WTC11 (cell line): ENCODE data around the gene FAM89B. TPM values are rescaled to one million over a fixed set of nuclear protein-coding genes. Genes with fewer than 3 reads are reported as not detected.

Experiments
- ATAC-seq: fragments of 200-7000 bp; cut with Tn5 transposase; 2 replicates; pipeline ENCODE4 v1.10.0; 2021; ENCODE audit warnings: mild to moderate bottlenecking, moderate library complexity
- CTCF ChIA-PET: fragments of 300-600 bp; sonication (Branson Sonifier 250); formaldehyde crosslinking; loops from one replicate; lab custom pipeline; 2021; ENCODE audit warnings: antibody characterized with exemption; lab: Charles Lee
- POLR2A ChIA-PET: fragments of 350-600 bp; sonication (Branson Sonifier 250); formaldehyde crosslinking; loops from one replicate; lab custom pipeline; 2021; ENCODE audit warnings: antibody characterized with exemption; lab: Charles Lee
- DNase-seq: peaks from one replicate; pipeline ENCODE4 v3.0.0; 2021; ENCODE audit warnings: low spot score
- H3K27ac Mint-ChIP-seq: 2 replicates; pipeline ENCODE4 v1.8.0; 2021; ENCODE audit warnings: mixed read lengths
- H3K27me3 Mint-ChIP-seq: 2 replicates; pipeline ENCODE4 v1.8.0; 2021; ENCODE audit warnings: low read depth, mild to moderate bottlenecking, moderate library complexity, mixed read lengths
- H3K36me3 Mint-ChIP-seq: 2 replicates; pipeline ENCODE4 v1.8.0; 2021; ENCODE audit warnings: mixed read lengths
- H3K4me1 Mint-ChIP-seq: 2 replicates; pipeline ENCODE4 v1.8.0; 2022; ENCODE audit warnings: mixed read lengths
- H3K4me3 Mint-ChIP-seq: 2 replicates; pipeline ENCODE4 v1.8.0; 2021; ENCODE audit warnings: mild to moderate bottlenecking, moderate library complexity, mixed read lengths
- H3K9me3 Mint-ChIP-seq: 2 replicates; pipeline ENCODE4 v1.8.0; 2021; ENCODE audit warnings: mixed read lengths
- ATF2 ChIP-seq: sonication (generic); formaldehyde crosslinking; IDR thresholded peaks from 2 replicates; pipeline ENCODE4 v1.8.1; 2022; ENCODE audit warnings: low read depth, missing genetic modification reagents, borderline replicate concordance
- ATF3 ChIP-seq: sonication (generic); formaldehyde crosslinking; conservative IDR thresholded peaks from 2 replicates; pipeline ENCODE4 v1.8.1; 2022; ENCODE audit warnings: mild to moderate bottlenecking, missing genetic modification reagents
- ESRRA ChIP-seq: sonication (generic); formaldehyde crosslinking; IDR thresholded peaks from 2 replicates; pipeline ENCODE4 v1.8.1; 2022; ENCODE audit warnings: mild to moderate bottlenecking, missing genetic modification reagents, borderline replicate concordance
- FOXJ3 ChIP-seq: sonication (generic); formaldehyde crosslinking; IDR thresholded peaks from 2 replicates; pipeline ENCODE4 v1.9.0; 2021; ENCODE audit warnings: missing genetic modification reagents, mild to moderate bottlenecking, borderline replicate concordance
- FOXP4 ChIP-seq: sonication (generic); formaldehyde crosslinking; IDR thresholded peaks from 2 replicates; pipeline ENCODE4 v1.8.0; 2022; ENCODE audit warnings: mild to moderate bottlenecking, missing genetic modification reagents
- HMGA2 ChIP-seq: fragments of 250-450 bp; sonication (Bioruptor Pico); IDR thresholded peaks from 2 replicates; pipeline ENCODE4 v1.4.0; 2021; ENCODE audit warnings: mild to moderate bottlenecking, moderate library complexity
- IRF1 ChIP-seq: sonication (generic); formaldehyde crosslinking; IDR thresholded peaks from 2 replicates; pipeline ENCODE4 v1.8.0; 2023; ENCODE audit warnings: missing genetic modification reagents
- JAZF1 ChIP-seq: fragments of 250-450 bp; sonication (Bioruptor Pico); IDR thresholded peaks from 2 replicates; pipeline ENCODE4 v1.9.0; 2021; ENCODE audit warnings: moderate library complexity, mild to moderate bottlenecking, inconsistent platforms
- MAX ChIP-seq: sonication (generic); formaldehyde crosslinking; IDR thresholded peaks from 2 replicates; pipeline ENCODE4 v1.8.0; 2022; ENCODE audit warnings: mild to moderate bottlenecking, missing genetic modification reagents
- NFYB ChIP-seq: sonication (generic); formaldehyde crosslinking; conservative IDR thresholded peaks from 2 replicates; pipeline ENCODE4 v1.8.0; 2022; ENCODE audit warnings: low read depth, missing genetic modification reagents
- OVOL2 ChIP-seq: fragments of 250-450 bp; sonication (Bioruptor Pico); IDR thresholded peaks from 2 replicates; pipeline ENCODE4 v1.9.0; 2021; ENCODE audit warnings: mild to moderate bottlenecking, borderline replicate concordance
- SP1 ChIP-seq: sonication (generic); formaldehyde crosslinking; conservative IDR thresholded peaks from 2 replicates; pipeline ENCODE4 v1.8.1; 2022; ENCODE audit warnings: missing genetic modification reagents
- TCF7 ChIP-seq: sonication (generic); formaldehyde crosslinking; IDR thresholded peaks from 2 replicates; pipeline ENCODE4 v1.8.0; 2022; ENCODE audit warnings: mild to moderate bottlenecking, low read depth, missing genetic modification reagents, moderate library complexity
- ZBTB43 ChIP-seq: sonication (generic); formaldehyde crosslinking; IDR thresholded peaks from 2 replicates; pipeline ENCODE4 v1.8.1; 2023; ENCODE audit warnings: mild to moderate bottlenecking, missing genetic modification reagents
- ZNF138 ChIP-seq: sonication (generic); formaldehyde crosslinking; conservative IDR thresholded peaks from 2 replicates; pipeline ENCODE4 v1.8.1; 2022; ENCODE audit warnings: mild to moderate bottlenecking, moderate library complexity, missing genetic modification reagents
- ZNF423 ChIP-seq: fragments of 250-450 bp; sonication (Bioruptor Pico); IDR thresholded peaks from 2 replicates; pipeline ENCODE4 v2.1.2; 2022; ENCODE audit warnings: mild to moderate bottlenecking, moderate library complexity
- total RNA-seq: library from RNA; stranded (reverse); gene quantifications from 3 replicates; pipeline ENCODE4 v1.2.3, GENCODE V29; 2021
- TF ChIP-seq, protein P1 (sequence below): sonication (generic); formaldehyde crosslinking; IDR thresholded peaks from 2 replicates; pipeline ENCODE4 v1.8.1; 2022; ENCODE audit warnings: missing genetic modification reagents, borderline replicate concordance
- TF ChIP-seq, protein P2 (sequence below): sonication (generic); formaldehyde crosslinking; IDR thresholded peaks from 2 replicates; pipeline ENCODE4 v1.8.0; 2023; ENCODE audit warnings: mild to moderate bottlenecking, missing genetic modification reagents
- TF ChIP-seq, protein P3 (sequence below): sonication (generic); formaldehyde crosslinking; IDR thresholded peaks from 2 replicates; pipeline ENCODE4 v1.8.1; 2023; ENCODE audit warnings: mild to moderate bottlenecking, missing genetic modification reagents, moderate library complexity
- TF ChIP-seq, protein P4 (sequence below): sonication (generic); formaldehyde crosslinking; IDR thresholded peaks from 2 replicates; pipeline ENCODE4 v1.8.1; 2022; ENCODE audit warnings: mild to moderate bottlenecking, missing genetic modification reagents, moderate library complexity, borderline replicate concordance

FAM89B gene
- total RNA-seq, 1 experiment from 2014 or later = 13.3 TPM

GRCh38 chr11:65578134-65578533 lies 5.8 kb downstream of the FAM89B start:
- DNase-seq = no peak
- H3K9me3 Mint-ChIP-seq = no peaks in the 10 kb centered on the region
- no peak for ATAC-seq
- TF ChIP-seq FOXP4 (CRISPR knock-in tag) = no peak
- no peak for TF ChIP-seq ATF2
- no peak for TF ChIP-seq ZNF138 (CRISPR knock-in tag)
- TF ChIP-seq NFYB = no peak
- no peak for TF ChIP-seq ZBTB43 (CRISPR knock-in tag)
- TF ChIP-seq TCF7 (CRISPR knock-in tag) = no peak
- no peak for TF ChIP-seq MAX
- no peak for TF ChIP-seq HMGA2 (CRISPR knock-in tag)
- TF ChIP-seq, protein P1, sequence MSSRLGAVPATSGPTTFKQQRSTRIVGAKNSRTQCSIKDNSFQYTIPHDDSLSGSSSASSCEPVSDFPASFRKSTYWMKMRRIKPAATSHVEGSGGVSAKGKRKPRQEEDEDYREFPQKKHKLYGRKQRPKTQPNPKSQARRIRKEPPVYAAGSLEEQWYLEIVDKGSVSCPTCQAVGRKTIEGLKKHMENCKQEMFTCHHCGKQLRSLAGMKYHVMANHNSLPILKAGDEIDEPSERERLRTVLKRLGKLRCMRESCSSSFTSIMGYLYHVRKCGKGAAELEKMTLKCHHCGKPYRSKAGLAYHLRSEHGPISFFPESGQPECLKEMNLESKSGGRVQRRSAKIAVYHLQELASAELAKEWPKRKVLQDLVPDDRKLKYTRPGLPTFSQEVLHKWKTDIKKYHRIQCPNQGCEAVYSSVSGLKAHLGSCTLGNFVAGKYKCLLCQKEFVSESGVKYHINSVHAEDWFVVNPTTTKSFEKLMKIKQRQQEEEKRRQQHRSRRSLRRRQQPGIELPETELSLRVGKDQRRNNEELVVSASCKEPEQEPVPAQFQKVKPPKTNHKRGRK (CRISPR knock-in tag) = no peak
- TF ChIP-seq JAZF1 (CRISPR knock-in tag) = no peak
- no peak for TF ChIP-seq ATF3 (CRISPR knock-in tag)
- TF ChIP-seq IRF1 (CRISPR knock-in tag) = no peak
- no peak for TF ChIP-seq FOXJ3 (CRISPR knock-in tag)
- TF ChIP-seq OVOL2 (CRISPR knock-in tag) = no peak
- TF ChIP-seq ZNF423 (CRISPR knock-in tag) = no peak
- TF ChIP-seq, protein P2, sequence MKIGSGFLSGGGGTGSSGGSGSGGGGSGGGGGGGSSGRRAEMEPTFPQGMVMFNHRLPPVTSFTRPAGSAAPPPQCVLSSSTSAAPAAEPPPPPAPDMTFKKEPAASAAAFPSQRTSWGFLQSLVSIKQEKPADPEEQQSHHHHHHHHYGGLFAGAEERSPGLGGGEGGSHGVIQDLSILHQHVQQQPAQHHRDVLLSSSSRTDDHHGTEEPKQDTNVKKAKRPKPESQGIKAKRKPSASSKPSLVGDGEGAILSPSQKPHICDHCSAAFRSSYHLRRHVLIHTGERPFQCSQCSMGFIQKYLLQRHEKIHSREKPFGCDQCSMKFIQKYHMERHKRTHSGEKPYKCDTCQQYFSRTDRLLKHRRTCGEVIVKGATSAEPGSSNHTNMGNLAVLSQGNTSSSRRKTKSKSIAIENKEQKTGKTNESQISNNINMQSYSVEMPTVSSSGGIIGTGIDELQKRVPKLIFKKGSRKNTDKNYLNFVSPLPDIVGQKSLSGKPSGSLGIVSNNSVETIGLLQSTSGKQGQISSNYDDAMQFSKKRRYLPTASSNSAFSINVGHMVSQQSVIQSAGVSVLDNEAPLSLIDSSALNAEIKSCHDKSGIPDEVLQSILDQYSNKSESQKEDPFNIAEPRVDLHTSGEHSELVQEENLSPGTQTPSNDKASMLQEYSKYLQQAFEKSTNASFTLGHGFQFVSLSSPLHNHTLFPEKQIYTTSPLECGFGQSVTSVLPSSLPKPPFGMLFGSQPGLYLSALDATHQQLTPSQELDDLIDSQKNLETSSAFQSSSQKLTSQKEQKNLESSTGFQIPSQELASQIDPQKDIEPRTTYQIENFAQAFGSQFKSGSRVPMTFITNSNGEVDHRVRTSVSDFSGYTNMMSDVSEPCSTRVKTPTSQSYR (CRISPR knock-in tag) = no peak
- TF ChIP-seq, protein P3, sequence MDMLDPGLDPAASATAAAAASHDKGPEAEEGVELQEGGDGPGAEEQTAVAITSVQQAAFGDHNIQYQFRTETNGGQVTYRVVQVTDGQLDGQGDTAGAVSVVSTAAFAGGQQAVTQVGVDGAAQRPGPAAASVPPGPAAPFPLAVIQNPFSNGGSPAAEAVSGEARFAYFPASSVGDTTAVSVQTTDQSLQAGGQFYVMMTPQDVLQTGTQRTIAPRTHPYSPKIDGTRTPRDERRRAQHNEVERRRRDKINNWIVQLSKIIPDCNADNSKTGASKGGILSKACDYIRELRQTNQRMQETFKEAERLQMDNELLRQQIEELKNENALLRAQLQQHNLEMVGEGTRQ (CRISPR knock-in tag) = no peak
- TF ChIP-seq ESRRA (CRISPR knock-in tag) = no peak
- TF ChIP-seq, protein P4, sequence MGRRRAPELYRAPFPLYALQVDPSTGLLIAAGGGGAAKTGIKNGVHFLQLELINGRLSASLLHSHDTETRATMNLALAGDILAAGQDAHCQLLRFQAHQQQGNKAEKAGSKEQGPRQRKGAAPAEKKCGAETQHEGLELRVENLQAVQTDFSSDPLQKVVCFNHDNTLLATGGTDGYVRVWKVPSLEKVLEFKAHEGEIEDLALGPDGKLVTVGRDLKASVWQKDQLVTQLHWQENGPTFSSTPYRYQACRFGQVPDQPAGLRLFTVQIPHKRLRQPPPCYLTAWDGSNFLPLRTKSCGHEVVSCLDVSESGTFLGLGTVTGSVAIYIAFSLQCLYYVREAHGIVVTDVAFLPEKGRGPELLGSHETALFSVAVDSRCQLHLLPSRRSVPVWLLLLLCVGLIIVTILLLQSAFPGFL (CRISPR knock-in tag) = no peak
- no peak for TF ChIP-seq SP1 (CRISPR knock-in tag)
- ChIA-PET CTCF (interaction anchor here (0.7 to 4.0 kb wide), 4 partner anchors 10 to 37 kb away, joined by 3 to 55 read pairs (median 18); partner anchors contain the start of gene PCNX3), POLR2A (no interaction called here)
- H3K27ac Mint-ChIP-seq = no peak overlapping the region
- H3K27me3 Mint-ChIP-seq = peaks cover 55% of the 10 kb centered on the region
- H3K4me1 Mint-ChIP-seq = peaks cover 19% of the 10 kb centered on the region
- no peak overlapping the region for H3K4me3 Mint-ChIP-seq
- no peaks in the 10 kb centered on the region for H3K36me3 Mint-ChIP-seq
